HL-60 (cell line): ENCODE data around the gene SDCCAG8.

Source experiments
- DNase-seq, 2 experiments: peaks; one replicate each; pipeline ENCODE4 v3.0.0-alpha.2; 2010 to 2020; ENCODE audit warnings: low read depth in 1 of 2, low spot score in 1 of 2
- H3K27ac ChIP-seq: fragments of 250-450 bp; sonication (Bioruptor Pico); replicated peaks from 2 replicates; pipeline ENCODE4 v1.5.1; 2020; ENCODE audit warnings: mild to moderate bottlenecking, moderate library complexity
- H3K27me3 ChIP-seq: fragments of 250-450 bp; sonication (Bioruptor Pico); 2 replicates; pipeline ENCODE4 v1.5.1; 2021; ENCODE audit warnings: mild to moderate bottlenecking, moderate library complexity; ENCODE audit not compliant: insufficient read depth, poor library complexity, severe bottlenecking
- H3K4me3 ChIP-seq: replicated peaks from 2 replicates; pipeline ENCODE4 v1.5.1; 2011; ENCODE audit warnings: mild to moderate bottlenecking, control low read depth, low read length; ENCODE audit not compliant: insufficient read depth
- CTCF ChIP-seq: IDR thresholded peaks from one replicate; pipeline ENCODE4 v1.5.1; 2011; ENCODE audit warnings: low read length, control low read depth, inconsistent platforms; ENCODE audit not compliant: insufficient read depth
- GABPA ChIP-seq: IDR thresholded peaks from 2 replicates; pipeline ENCODE4 v1.6.1; 2012; ENCODE audit warnings: low read depth
- POLR2AphosphoS5 ChIP-seq: IDR thresholded peaks from 2 replicates; pipeline ENCODE4 v1.6.1; 2012; ENCODE audit warnings: low read depth
- SPI1 ChIP-seq: IDR thresholded peaks from 2 replicates; pipeline ENCODE4 v1.6.1; 2012; ENCODE audit warnings: low read depth, mild to moderate bottlenecking, borderline replicate concordance
- TF ChIP-seq, protein P1 (sequence below): IDR thresholded peaks from 2 replicates; pipeline ENCODE4 v1.6.1; 2012; ENCODE audit warnings: low read depth; ENCODE audit not compliant: insufficient replicate concordance

The SDCCAG8 gene

DNA sequence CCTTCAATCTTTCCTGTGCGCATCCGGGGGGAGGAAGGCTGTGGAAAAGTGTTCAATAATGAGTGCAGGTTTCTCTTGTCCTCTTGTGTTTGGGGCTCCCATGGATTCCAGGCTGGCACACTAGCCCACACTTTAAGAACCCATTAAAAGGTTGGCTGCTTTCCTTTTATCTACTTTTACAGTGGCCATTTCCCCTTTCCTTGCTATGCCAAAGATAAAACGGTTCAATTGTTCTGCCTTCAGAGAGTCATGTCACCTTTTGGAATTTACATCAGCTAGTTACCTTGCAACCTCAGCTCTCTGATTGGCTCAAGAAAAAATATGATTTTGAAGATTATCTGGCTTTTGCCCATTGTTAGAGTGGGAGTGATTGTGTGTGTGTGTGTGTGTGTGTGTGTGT lies 182.3 kb downstream of the SDCCAG8 start:
- Histone ChIP-seq H3K27me3 (no peaks in the 10 kb centered on the region), H3K4me3 (no peak overlapping the region), H3K27ac (no peak overlapping the region)
- DNase-seq: no peak
- TF ChIP-seq CTCF (no peak), POLR2AphosphoS5 (no peak), SPI1 (no peak), GABPA (no peak)
- TF ChIP-seq, protein P1, sequence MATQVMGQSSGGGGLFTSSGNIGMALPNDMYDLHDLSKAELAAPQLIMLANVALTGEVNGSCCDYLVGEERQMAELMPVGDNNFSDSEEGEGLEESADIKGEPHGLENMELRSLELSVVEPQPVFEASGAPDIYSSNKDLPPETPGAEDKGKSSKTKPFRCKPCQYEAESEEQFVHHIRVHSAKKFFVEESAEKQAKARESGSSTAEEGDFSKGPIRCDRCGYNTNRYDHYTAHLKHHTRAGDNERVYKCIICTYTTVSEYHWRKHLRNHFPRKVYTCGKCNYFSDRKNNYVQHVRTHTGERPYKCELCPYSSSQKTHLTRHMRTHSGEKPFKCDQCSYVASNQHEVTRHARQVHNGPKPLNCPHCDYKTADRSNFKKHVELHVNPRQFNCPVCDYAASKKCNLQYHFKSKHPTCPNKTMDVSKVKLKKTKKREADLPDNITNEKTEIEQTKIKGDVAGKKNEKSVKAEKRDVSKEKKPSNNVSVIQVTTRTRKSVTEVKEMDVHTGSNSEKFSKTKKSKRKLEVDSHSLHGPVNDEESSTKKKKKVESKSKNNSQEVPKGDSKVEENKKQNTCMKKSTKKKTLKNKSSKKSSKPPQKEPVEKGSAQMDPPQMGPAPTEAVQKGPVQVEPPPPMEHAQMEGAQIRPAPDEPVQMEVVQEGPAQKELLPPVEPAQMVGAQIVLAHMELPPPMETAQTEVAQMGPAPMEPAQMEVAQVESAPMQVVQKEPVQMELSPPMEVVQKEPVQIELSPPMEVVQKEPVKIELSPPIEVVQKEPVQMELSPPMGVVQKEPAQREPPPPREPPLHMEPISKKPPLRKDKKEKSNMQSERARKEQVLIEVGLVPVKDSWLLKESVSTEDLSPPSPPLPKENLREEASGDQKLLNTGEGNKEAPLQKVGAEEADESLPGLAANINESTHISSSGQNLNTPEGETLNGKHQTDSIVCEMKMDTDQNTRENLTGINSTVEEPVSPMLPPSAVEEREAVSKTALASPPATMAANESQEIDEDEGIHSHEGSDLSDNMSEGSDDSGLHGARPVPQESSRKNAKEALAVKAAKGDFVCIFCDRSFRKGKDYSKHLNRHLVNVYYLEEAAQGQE: no peak

DNA sequence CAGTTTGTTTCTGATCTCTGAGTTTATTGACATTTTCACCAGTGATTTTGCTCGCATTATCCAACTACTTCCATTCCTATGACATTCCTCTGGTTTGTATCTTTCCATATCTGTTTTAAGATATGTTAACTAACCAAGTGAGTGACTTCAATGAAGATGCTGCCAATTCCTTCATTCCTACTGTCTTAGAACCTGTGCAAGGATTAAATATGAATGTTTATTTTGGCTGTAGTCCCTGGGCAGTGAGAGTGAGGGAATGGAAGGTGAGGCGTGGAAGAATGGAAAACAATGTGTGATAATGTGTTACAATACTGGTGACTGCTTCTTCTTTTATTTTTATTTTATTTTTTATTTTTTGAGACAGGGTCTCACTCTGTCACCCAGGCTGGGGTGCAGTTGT lies 183.0 kb downstream of the SDCCAG8 start:
- no peak for DNase-seq
- no peak for TF ChIP-seq GABPA
- TF ChIP-seq CTCF: no peak
- TF ChIP-seq, protein P1: no peak
- TF ChIP-seq POLR2AphosphoS5: no peak
- no peak for TF ChIP-seq SPI1
- Histone ChIP-seq H3K27me3 (no peaks in the 10 kb centered on the region), H3K4me3 (no peak overlapping the region), H3K27ac (no peak overlapping the region)

DNA sequence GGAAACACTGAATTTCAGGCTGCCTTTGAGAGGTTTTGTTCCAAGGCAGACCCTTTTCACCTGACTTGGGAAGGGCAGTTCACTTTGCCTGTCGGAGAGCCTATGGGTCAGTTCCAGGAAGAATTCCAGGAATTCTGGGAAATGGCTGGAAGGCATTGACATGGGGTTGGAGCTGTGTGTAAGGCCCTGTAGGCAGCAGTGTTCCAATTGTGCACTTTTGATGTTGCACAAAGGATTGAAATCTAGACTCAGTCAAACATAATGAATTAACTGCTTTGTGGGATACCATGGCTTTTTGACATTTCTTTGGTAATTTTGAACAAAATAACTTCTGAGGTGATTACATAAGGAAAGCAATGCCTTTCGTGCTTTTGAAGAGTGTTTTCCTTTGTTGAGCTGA lies 184.6 kb downstream of the SDCCAG8 start:
- no peak for DNase-seq
- TF ChIP-seq POLR2AphosphoS5 (no peak), CTCF (no peak), SPI1 (no peak), GABPA (no peak)
- TF ChIP-seq, protein P1: no peak
- Histone ChIP-seq H3K4me3 (no peak overlapping the region), H3K27me3 (no peaks in the 10 kb centered on the region), H3K27ac (no peak overlapping the region)
